HL-60 (cell line): ENCODE measurements around the gene ELF4.

ENCODE experiments used
- DNase-seq, 2 experiments: peaks; one replicate each; pipeline ENCODE4 v3.0.0-alpha.2; 2010 to 2020; ENCODE audit warnings: low read depth in 1 of 2, low spot score in 1 of 2
- H3K27ac ChIP-seq: fragments of 250-450 bp; sonication (Bioruptor Pico); replicated peaks from 2 replicates; pipeline ENCODE4 v1.5.1; 2020; ENCODE audit warnings: mild to moderate bottlenecking, moderate library complexity
- H3K27me3 ChIP-seq: fragments of 250-450 bp; sonication (Bioruptor Pico); 2 replicates; pipeline ENCODE4 v1.5.1; 2021; ENCODE audit warnings: mild to moderate bottlenecking, moderate library complexity; ENCODE audit not compliant: insufficient read depth, poor library complexity, severe bottlenecking
- H3K4me3 ChIP-seq: replicated peaks from 2 replicates; pipeline ENCODE4 v1.5.1; 2011; ENCODE audit warnings: mild to moderate bottlenecking, control low read depth, low read length; ENCODE audit not compliant: insufficient read depth
- GABPA ChIP-seq: IDR thresholded peaks from 2 replicates; pipeline ENCODE4 v1.6.1; 2012; ENCODE audit warnings: low read depth
- POLR2AphosphoS5 ChIP-seq: IDR thresholded peaks from 2 replicates; pipeline ENCODE4 v1.6.1; 2012; ENCODE audit warnings: low read depth
- REST ChIP-seq: IDR thresholded peaks from 2 replicates; pipeline ENCODE4 v1.6.1; 2012; ENCODE audit warnings: low read depth; ENCODE audit not compliant: insufficient replicate concordance
- SPI1 ChIP-seq: IDR thresholded peaks from 2 replicates; pipeline ENCODE4 v1.6.1; 2012; ENCODE audit warnings: low read depth, mild to moderate bottlenecking, borderline replicate concordance
- TF ChIP-seq, protein P1 (sequence below): IDR thresholded peaks from one replicate; pipeline ENCODE4 v1.5.1; 2011; ENCODE audit warnings: low read length, control low read depth, inconsistent platforms; ENCODE audit not compliant: insufficient read depth

Gene ELF4

GRCh38 chrX:130082244-130083106 lies 27.8 kb downstream of the ELF4 start:
- Histone ChIP-seq H3K4me3 (peak overlapping the region; percentile 15; the same call in 1 of the 2 replicates), H3K27ac (peak overlapping the region; percentile 91), H3K27me3 (no peaks in the 10 kb centered on the region)
- peak; percentile 55 for TF ChIP-seq POLR2AphosphoS5
- TF ChIP-seq, protein P1, sequence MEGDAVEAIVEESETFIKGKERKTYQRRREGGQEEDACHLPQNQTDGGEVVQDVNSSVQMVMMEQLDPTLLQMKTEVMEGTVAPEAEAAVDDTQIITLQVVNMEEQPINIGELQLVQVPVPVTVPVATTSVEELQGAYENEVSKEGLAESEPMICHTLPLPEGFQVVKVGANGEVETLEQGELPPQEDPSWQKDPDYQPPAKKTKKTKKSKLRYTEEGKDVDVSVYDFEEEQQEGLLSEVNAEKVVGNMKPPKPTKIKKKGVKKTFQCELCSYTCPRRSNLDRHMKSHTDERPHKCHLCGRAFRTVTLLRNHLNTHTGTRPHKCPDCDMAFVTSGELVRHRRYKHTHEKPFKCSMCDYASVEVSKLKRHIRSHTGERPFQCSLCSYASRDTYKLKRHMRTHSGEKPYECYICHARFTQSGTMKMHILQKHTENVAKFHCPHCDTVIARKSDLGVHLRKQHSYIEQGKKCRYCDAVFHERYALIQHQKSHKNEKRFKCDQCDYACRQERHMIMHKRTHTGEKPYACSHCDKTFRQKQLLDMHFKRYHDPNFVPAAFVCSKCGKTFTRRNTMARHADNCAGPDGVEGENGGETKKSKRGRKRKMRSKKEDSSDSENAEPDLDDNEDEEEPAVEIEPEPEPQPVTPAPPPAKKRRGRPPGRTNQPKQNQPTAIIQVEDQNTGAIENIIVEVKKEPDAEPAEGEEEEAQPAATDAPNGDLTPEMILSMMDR: no peak
- TF ChIP-seq GABPA: no peak
- no peak for TF ChIP-seq REST
- peak; percentile 32; the same call in 1 of the 2 replicates for TF ChIP-seq SPI1
- peak; percentile 70 to 88 for DNase-seq

DNA sequence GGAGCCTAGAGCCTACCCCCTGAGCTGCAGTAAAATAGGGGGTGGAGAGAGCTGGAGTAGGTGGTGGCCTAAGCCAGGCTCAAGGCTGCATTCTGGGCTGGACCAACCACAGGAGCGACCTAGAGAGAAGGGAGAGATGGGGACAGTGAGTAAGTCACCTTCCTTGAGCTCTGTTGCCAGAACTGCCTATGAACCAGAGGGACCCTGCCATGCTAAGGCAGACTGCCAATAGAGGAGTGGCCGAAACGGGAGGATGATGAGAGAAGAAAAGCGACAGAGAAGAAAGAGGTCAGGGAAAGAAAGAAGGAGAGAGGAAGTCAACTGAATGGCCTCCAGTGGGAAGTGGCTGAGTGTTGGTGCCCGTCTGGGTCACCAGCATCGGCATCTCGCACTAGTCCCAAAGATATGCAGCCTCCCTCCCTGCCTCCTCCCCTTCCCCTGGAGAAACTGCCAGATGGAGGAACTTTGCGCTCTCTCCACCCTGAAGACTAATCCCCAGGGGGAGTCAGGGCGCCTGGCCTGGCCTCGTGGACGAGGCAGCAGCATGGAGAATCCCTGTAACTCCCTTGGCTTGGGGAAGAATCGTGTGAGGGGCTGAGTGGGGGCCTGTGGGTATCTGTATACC lies 28.8 kb downstream of the ELF4 start:
- Histone ChIP-seq H3K4me3 (no peak overlapping the region), H3K27me3 (no peaks in the 10 kb centered on the region), H3K27ac (peak overlapping the region; percentile 91)
- TF ChIP-seq, protein P1: no peak
- no peak for TF ChIP-seq POLR2AphosphoS5
- no peak for TF ChIP-seq REST
- no peak for TF ChIP-seq GABPA
- no peak; the same call in 1 of the 2 replicates for TF ChIP-seq SPI1
- no peak for DNase-seq

DNA sequence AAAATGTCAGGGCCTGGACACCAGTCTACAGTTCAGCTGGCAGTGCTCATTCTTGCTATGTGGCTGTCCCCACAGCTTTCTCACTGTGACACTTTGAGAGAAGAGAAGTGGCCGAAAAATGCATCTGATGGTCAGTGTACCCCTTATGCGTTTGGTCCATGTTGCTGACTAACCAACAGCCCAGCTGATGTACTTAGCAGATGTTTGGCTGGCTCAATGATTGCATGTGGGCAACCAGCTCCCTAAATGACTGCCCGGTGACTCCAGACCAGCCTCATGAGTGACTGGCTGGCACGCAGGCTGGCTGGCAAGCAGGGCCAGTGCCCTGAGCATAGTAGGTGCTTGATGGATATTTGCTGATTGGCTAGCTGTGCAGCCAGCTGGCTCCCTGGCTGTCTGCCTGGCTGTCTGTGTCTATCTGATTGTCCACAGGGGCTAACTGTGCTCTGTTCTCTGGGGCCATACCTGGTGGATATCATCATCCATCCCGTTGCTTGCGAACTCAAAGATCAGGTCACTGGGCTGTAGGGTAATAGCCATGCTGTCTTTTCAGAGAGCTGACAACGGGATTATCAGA lies 29.4 kb downstream of the ELF4 start:
- TF ChIP-seq REST (no peak), POLR2AphosphoS5 (no peak), SPI1 (no peak), GABPA (no peak)
- TF ChIP-seq, protein P1: no peak
- Histone ChIP-seq H3K4me3 (no peak overlapping the region), H3K27ac (peak overlapping the region; percentile 91), H3K27me3 (no peaks in the 10 kb centered on the region)
- no peak for DNase-seq
